PFSK-1 (cell line): ENCODE measurements around the gene ALOX15B. TPM values are rescaled to one million over a fixed set of nuclear protein-coding genes. Genes with fewer than 3 reads are reported as not detected.

Source experiments
- FOXP2 ChIP-seq: optimal IDR thresholded peaks from 2 replicates; pipeline ENCODE3; 2011; ENCODE audit warnings: borderline replicate concordance, control low read depth, inconsistent platforms; ENCODE audit not compliant: insufficient read depth; ENCODE audit errors: extremely low read length, extremely low read depth
- POLR2AphosphoS5 ChIP-seq: IDR thresholded peaks from 2 replicates; pipeline ENCODE4 v1.6.1; 2012; ENCODE audit warnings: low read depth, mild to moderate bottlenecking, control low read depth, low read length, moderate library complexity
- SIN3A ChIP-seq: IDR thresholded peaks from 2 replicates; pipeline ENCODE4 v1.6.1; 2012; ENCODE audit warnings: mild to moderate bottlenecking, low read length, moderate library complexity, borderline replicate concordance; ENCODE audit not compliant: insufficient read depth
- TAF1 ChIP-seq: IDR thresholded peaks from 2 replicates; pipeline ENCODE4 v1.6.1; 2012; ENCODE audit warnings: low read length, control low read depth, borderline replicate concordance; ENCODE audit not compliant: insufficient read depth
- polyA plus RNA-seq: library from polyadenylated mRNA; unstranded; fragments of >200 nt; gene quantifications from one replicate; pipeline ENCODE4 v1.2.1, GENCODE V29; 2012; ENCODE audit warnings: low read depth, missing spikeins; ENCODE audit not compliant: insufficient read length
- TF ChIP-seq, protein P1 (sequence below), 2 experiments: IDR thresholded peaks; 2 replicates each; pipeline versions ENCODE4 v1.6.1 to v1.8.0; 2011 to 2012; ENCODE audit warnings: low read depth in 2 of 2, low read length in 2 of 2, control low read depth in 1 of 2, inconsistent platforms in 1 of 2, mild to moderate bottlenecking in 1 of 2, moderate library complexity in 1 of 2; ENCODE audit not compliant: insufficient read depth in 1 of 2

ALOX15B gene, protein sequence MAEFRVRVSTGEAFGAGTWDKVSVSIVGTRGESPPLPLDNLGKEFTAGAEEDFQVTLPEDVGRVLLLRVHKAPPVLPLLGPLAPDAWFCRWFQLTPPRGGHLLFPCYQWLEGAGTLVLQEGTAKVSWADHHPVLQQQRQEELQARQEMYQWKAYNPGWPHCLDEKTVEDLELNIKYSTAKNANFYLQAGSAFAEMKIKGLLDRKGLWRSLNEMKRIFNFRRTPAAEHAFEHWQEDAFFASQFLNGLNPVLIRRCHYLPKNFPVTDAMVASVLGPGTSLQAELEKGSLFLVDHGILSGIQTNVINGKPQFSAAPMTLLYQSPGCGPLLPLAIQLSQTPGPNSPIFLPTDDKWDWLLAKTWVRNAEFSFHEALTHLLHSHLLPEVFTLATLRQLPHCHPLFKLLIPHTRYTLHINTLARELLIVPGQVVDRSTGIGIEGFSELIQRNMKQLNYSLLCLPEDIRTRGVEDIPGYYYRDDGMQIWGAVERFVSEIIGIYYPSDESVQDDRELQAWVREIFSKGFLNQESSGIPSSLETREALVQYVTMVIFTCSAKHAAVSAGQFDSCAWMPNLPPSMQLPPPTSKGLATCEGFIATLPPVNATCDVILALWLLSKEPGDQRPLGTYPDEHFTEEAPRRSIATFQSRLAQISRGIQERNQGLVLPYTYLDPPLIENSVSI
- polyA plus RNA-seq: not detected

DNA sequence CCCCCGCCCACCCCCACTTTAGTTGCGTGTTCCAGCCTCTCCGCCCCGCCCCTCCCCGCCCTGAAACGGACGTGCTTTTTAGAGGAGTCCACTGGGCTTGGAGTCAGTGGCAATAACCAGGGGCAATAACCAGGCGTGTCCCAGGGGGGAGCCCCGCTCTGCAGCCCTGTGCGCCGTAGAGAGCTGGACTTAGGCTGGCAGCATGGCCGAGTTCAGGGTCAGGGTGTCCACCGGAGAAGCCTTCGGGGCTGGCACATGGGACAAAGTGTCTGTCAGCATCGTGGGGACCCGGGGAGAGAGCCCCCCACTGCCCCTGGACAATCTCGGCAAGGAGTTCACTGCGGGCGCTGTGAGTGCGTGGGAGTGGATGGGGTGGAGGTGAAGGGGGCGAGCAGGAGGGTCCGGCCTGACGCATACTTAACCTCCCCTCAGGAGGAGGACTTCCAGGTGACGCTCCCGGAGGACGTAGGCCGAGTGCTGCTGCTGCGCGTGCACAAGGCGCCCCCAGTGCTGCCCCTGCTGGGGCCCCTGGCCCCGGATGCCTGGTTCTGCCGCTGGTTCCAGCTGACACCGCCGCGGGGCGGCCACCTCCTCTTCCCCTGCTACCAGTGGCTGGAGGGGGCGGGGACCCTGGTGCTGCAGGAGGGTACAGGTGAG is at the start of gene ALOX15B:
Gene ALOX15B, plus strand, starts transcription at position 106 of the 657 bp plus-strand sequence. Its CDS starts 97 bp downstream, at position 203.
- TF ChIP-seq, protein P1, sequence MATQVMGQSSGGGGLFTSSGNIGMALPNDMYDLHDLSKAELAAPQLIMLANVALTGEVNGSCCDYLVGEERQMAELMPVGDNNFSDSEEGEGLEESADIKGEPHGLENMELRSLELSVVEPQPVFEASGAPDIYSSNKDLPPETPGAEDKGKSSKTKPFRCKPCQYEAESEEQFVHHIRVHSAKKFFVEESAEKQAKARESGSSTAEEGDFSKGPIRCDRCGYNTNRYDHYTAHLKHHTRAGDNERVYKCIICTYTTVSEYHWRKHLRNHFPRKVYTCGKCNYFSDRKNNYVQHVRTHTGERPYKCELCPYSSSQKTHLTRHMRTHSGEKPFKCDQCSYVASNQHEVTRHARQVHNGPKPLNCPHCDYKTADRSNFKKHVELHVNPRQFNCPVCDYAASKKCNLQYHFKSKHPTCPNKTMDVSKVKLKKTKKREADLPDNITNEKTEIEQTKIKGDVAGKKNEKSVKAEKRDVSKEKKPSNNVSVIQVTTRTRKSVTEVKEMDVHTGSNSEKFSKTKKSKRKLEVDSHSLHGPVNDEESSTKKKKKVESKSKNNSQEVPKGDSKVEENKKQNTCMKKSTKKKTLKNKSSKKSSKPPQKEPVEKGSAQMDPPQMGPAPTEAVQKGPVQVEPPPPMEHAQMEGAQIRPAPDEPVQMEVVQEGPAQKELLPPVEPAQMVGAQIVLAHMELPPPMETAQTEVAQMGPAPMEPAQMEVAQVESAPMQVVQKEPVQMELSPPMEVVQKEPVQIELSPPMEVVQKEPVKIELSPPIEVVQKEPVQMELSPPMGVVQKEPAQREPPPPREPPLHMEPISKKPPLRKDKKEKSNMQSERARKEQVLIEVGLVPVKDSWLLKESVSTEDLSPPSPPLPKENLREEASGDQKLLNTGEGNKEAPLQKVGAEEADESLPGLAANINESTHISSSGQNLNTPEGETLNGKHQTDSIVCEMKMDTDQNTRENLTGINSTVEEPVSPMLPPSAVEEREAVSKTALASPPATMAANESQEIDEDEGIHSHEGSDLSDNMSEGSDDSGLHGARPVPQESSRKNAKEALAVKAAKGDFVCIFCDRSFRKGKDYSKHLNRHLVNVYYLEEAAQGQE (IDR thresholded peaks at IDR 0.05; ENCODE audit: insufficient read depth in 1 of 2, low read depth in 2 of 2, low read length in 2 of 2): no peak
- no peak for TF ChIP-seq POLR2AphosphoS5
- TF ChIP-seq FOXP2: no peak
- no peak for TF ChIP-seq TAF1
- TF ChIP-seq SIN3A: no peak

DNA sequence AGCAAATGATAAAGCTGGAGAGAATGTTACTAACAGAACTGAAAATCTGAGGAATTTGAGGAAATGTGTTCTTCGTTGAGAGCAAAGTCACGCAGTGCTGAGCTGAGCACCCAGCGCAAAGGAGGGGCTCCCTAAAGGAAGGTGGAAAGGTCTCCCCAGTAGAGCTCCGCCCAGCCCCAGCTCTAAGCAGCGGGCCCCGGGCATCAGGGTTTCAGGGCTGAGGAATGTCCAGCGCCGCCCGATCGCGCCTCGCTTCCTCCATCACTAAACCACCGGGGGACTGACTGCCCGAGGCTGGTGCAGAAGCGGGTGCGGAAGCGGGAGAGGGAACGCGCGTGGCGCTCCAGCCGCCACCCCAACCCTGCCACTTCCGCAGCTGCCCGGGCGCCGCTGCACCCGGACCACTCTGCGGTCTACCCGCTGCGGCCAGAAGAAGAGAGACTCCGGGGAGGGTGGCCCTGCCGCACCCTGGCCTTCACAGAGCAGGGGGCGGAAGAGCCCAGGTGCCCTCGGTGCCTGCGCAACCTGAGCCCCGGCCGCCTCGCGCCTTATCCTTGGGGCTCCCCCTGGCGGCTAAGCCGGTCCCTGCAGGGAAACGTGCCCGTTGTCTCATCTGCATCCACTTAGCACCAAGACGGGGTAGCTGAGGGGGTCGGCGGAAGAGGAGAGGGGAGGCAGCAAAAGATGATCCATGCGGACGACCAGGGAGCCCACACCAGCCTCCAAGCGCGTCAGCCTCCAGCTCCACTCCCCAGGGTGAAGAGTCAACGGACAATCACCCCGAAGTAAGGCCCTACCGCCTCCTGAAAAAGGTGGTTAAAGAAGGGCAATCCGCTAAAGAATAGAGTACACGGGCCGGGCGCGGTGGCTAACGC is 48.8 kb upstream of the ALOX15B start:
- TF ChIP-seq, protein P1 (IDR thresholded peaks at IDR 0.05; ENCODE audit: insufficient read depth in 1 of 2, low read depth in 2 of 2, low read length in 2 of 2): no peak
- TF ChIP-seq TAF1 (no peak), POLR2AphosphoS5 (no peak)

DNA sequence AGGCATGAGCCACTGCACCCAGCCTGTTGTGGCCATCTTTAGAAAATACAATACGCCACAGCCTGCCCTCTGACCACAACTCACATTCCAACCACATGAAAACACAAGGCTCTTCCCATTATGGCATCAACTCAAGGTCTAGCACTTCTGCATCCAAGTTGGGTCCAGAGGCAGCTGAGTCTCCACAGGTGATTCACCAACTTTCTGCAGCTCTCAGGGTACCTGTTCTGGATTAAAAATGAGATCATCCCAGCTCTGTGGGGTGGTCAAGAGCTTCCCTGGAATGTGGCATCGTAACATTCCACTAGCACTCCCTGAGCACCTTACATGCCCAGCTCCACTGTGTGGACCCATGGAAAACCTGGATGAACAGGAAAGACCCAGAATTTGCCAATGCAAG is 46.3 kb upstream of the ALOX15B start:
- TF ChIP-seq SIN3A (no peak), POLR2AphosphoS5 (no peak), FOXP2 (no peak)
- TF ChIP-seq, protein P1 (IDR thresholded peaks at IDR 0.05; ENCODE audit: insufficient read depth in 1 of 2, low read depth in 2 of 2, low read length in 2 of 2): no peak

DNA sequence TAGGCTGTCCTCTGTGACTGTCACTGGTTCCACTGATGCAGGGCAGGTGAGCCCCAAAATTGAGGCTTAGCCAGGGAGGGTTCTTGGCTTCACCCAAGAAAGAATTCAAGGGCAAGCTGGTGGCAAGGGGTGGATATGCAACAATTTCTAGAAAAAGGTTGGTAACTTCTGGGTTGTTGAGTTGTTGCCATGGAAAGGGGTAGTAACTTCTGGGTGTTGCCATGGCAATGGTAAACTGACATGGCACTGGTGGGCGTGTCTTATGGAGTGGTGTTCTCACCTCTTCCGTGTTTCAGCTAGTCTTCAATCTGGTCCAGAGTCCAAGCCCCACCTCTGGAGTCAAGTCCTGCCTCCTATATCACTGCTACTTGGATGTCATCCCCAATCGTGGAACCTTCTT is 45.9 kb upstream of the ALOX15B start:
- no peak for TF ChIP-seq TAF1
- TF ChIP-seq, protein P1 (IDR thresholded peaks at IDR 0.05; ENCODE audit: insufficient read depth in 1 of 2, low read depth in 2 of 2, low read length in 2 of 2): no peak
- no peak for TF ChIP-seq FOXP2
- no peak for TF ChIP-seq POLR2AphosphoS5
- TF ChIP-seq SIN3A: no peak
